ENCODE data around the gene PPFIA4. TPM values are rescaled to one million over a fixed set of nuclear protein-coding genes. Genes with fewer than 3 reads are reported as not detected.

PPFIA4 gene
- total and polyA plus RNA-seq, 4 donors: 0.30 to 5.1 (median 0.95) TPM

GRCh38 chr1:203127666-203128430 is 101.6 kb downstream of the PPFIA4 start, which contains the start of gene ADORA1:
Gene ADORA1 (plus strand): TSS chr1:203127726. CDS start chr1:203128842, 1,116 bp downstream.
- Histone ChIP-seq H3K4me3 (no peak within 1 kb of the TSS), H3K9me3 (ENCODE audit: control insufficient read depth in 4 of 4, insufficient read depth in 3 of 4, low read length in 3 of 4) (no peaks in the 10 kb centered on the region), H3K27ac (ENCODE audit: low read depth in 1 of 2, low read length in 1 of 2) (peak within 1 kb of the TSS in 1 of 2 donors; percentile 74), H3K36me3 (ENCODE audit: control insufficient read depth in 4 of 4, insufficient read depth in 4 of 4, low read length in 4 of 4) (no peaks in the 10 kb centered on the region), H3K9ac (ENCODE audit: insufficient read depth in 1 of 2, low read length in 2 of 2) (no peak within 1 kb of the TSS), H3K27me3 (ENCODE audit: control insufficient read depth in 3 of 3, insufficient read depth in 3 of 3, low read length in 2 of 3) (peaks cover 0 to 7% (median 5%) of the 10 kb centered on the region in 3 donors), H3K4me1 (ENCODE audit: control insufficient read depth in 5 of 5, insufficient read depth in 5 of 5, low read length in 5 of 5) (peaks cover 0 to 38% (median 2%) of the 10 kb centered on the region in 5 donors)
- WGBS, 2 donors: 1% methylated on average over 34 to 51 of the region's 51 CpGs
- no peak for TF ChIP-seq CTCF (IDR thresholded peaks at IDR 0.05; ENCODE audit: control extremely low read depth, extremely low read depth)
- ATAC-seq (ENCODE audit: insufficient read depth, low FRiP score) (peak; percentile 75), DNase-seq (peak; percentile 64 to 73 (median 73))

- DNase-seq (no peak), ATAC-seq (ENCODE audit: insufficient read depth, low FRiP score) (no peak)
- peaks cover 0 to 7% (median 5%) of the 10 kb centered on the region in 3 donors for H3K27me3 ChIP-seq (ENCODE audit: control insufficient read depth in 3 of 3, insufficient read depth in 3 of 3, low read length in 2 of 3)
- 26 to 31% methylated on average over 7 of the region's 7 CpGs for WGBS, 2 donors
- H3K27ac ChIP-seq (ENCODE audit: low read depth in 1 of 2, low read length in 1 of 2): peak overlapping the region in 1 of 2 donors; percentile 46
- no peaks in the 10 kb centered on the region for H3K36me3 ChIP-seq (ENCODE audit: control insufficient read depth in 4 of 4, insufficient read depth in 4 of 4, low read length in 4 of 4)
- no peaks in the 10 kb centered on the region for H3K9me3 ChIP-seq (ENCODE audit: control insufficient read depth in 4 of 4, insufficient read depth in 3 of 4, low read length in 3 of 4)
- no peak overlapping the region for H3K4me3 ChIP-seq
- TF ChIP-seq CTCF (IDR thresholded peaks at IDR 0.05; ENCODE audit: control extremely low read depth, extremely low read depth): no peak
- H3K9ac ChIP-seq (ENCODE audit: insufficient read depth in 1 of 2, low read length in 2 of 2): no peak overlapping the region
- H3K4me1 ChIP-seq (ENCODE audit: control insufficient read depth in 5 of 5, insufficient read depth in 5 of 5, low read length in 5 of 5): peaks cover 0 to 38% (median 2%) of the 10 kb centered on the region in 5 donors
Measured at GRCh38 chr1:203128431-203128715, 102.1 kb downstream of the PPFIA4 start.

Other genes starting within 250 kb of the PPFIA4 start
- gene KDM5B, start 218.1 kb upstream of the PPFIA4 start, total RNA-seq: 100 to 1,000 TPM in 1 of 2 donors, 10 to 100 TPM in 1; 51.1 to 247 TPM
- gene KDM5B, start 218.1 kb upstream of the PPFIA4 start, polyA plus RNA-seq: 10 to 100 TPM; 11.2 to 12.1 TPM
- gene PCAT6, start 215.5 kb upstream of the PPFIA4 start, total RNA-seq: 1 to 10 TPM in 1 of 2 donors, not detected in 1; 1.3 TPM
- 1 to 10 TPM in 1 of 2 donors, under 1 TPM in 1; 0.84 to 1.8 TPM for gene PCAT6, start 215.5 kb upstream of the PPFIA4 start, polyA plus RNA-seq
- 10 to 100 TPM in 1 of 2 donors, 1 to 10 TPM in 1; 6.2 to 10.3 TPM for gene RABIF, start 137.3 kb upstream of the PPFIA4 start, total RNA-seq
- 1 to 10 TPM; 7.6 to 8.8 TPM for gene RABIF, start 137.3 kb upstream of the PPFIA4 start, polyA plus RNA-seq
- gene KLHL12, start 99.3 kb upstream of the PPFIA4 start, total RNA-seq: 10 to 100 TPM; 24.6 to 25.6 TPM
- gene KLHL12, start 99.3 kb upstream of the PPFIA4 start, polyA plus RNA-seq: 10 to 100 TPM; 12.4 to 20.4 TPM
- gene ADIPOR1, start 68.2 kb upstream of the PPFIA4 start, total RNA-seq: 100 to 1,000 TPM in 1 of 2 donors, 10 to 100 TPM in 1; 96.5 to 119 TPM
- 100 to 1,000 TPM in 1 of 2 donors, 10 to 100 TPM in 1; 95.2 to 125 TPM for gene ADIPOR1, start 68.2 kb upstream of the PPFIA4 start, polyA plus RNA-seq
- 10 to 100 TPM; 47.3 to 77.9 TPM for gene CYB5R1, start 59.2 kb upstream of the PPFIA4 start, total RNA-seq
- gene CYB5R1, start 59.2 kb upstream of the PPFIA4 start, polyA plus RNA-seq: 10 to 100 TPM; 45.9 to 67.5 TPM
- 10 to 100 TPM; 55.5 to 63.9 TPM for gene TMEM183A, start 19.1 kb upstream of the PPFIA4 start, total RNA-seq
- 10 to 100 TPM; 29.4 to 47.9 TPM for gene TMEM183A, start 19.1 kb upstream of the PPFIA4 start, polyA plus RNA-seq
- gene MYOG, start 59.5 kb downstream of the PPFIA4 start, total RNA-seq: not detected
- not detected for gene MYOG, start 59.5 kb downstream of the PPFIA4 start, polyA plus RNA-seq
- 1 to 10 TPM in 1 of 2 donors, under 1 TPM in 1; 0.57 to 2.3 TPM for gene ADORA1, start 101.2 kb downstream of the PPFIA4 start, total RNA-seq
- under 1 TPM; 0.77 to 0.81 TPM for gene ADORA1, start 101.2 kb downstream of the PPFIA4 start, polyA plus RNA-seq
- gene MYBPH, start 149.3 kb downstream of the PPFIA4 start, total RNA-seq: not detected
- under 1 TPM; 0.16 to 0.41 TPM for gene MYBPH, start 149.3 kb downstream of the PPFIA4 start, polyA plus RNA-seq
- 10 to 100 TPM; 46.4 to 98.6 TPM for gene CHI3L1, start 160.2 kb downstream of the PPFIA4 start, total RNA-seq
- 100 to 1,000 TPM; 122 to 169 TPM for gene CHI3L1, start 160.2 kb downstream of the PPFIA4 start, polyA plus RNA-seq
- 1 to 10 TPM in 1 of 2 donors, under 1 TPM in 1; 0.89 to 1.6 TPM for gene CHIT1, start 203.2 kb downstream of the PPFIA4 start, total RNA-seq
- 1 to 10 TPM; 2.3 to 4.9 TPM for gene CHIT1, start 203.2 kb downstream of the PPFIA4 start, polyA plus RNA-seq